GM23248 (cell line): ENCODE results near the gene KCTD19.

Source experiments
- EZH2 ChIP-seq: fragments of 200-600 bp; sonication (generic); IDR thresholded peaks from 2 replicates; pipeline ENCODE4 v1.6.1; 2018; ENCODE audit warnings: antibody characterized with exemption, mild to moderate bottlenecking; ENCODE audit not compliant: insufficient read depth, poor library complexity, severe bottlenecking
- EZH2phosphoT487 ChIP-seq: fragments of 200-600 bp; sonication (generic); IDR thresholded peaks from 2 replicates; pipeline ENCODE4 v1.6.1; 2018; ENCODE audit warnings: antibody characterized with exemption, moderate library complexity, mild to moderate bottlenecking, low read depth; ENCODE audit not compliant: insufficient read depth

GRCh38 chr16:67291461-67291860, 35.1 kb downstream of the KCTD19 start:
- TF ChIP-seq EZH2phosphoT487 (no peak), EZH2 (no peak)
